ENCODE data around the gene ABCF2.

GRCh38 chr7:151251689-151252560, 24.9 kb upstream of the ABCF2 start:
- TF ChIP-seq EZH2phosphoT487 (IDR thresholded peaks at IDR 0.05; ENCODE audit: low read length) = no peak
- TF ChIP-seq CTCF (IDR thresholded peaks at IDR 0.05; ENCODE audit: low read length) = no peak
- TF ChIP-seq EZH2 (optimal IDR thresholded peaks at IDR 0.05; ENCODE audit: low read depth, low read length) = peak; percentile 48
